ENCODE measurements around the gene NNT. TPM values are rescaled to one million over a fixed set of nuclear protein-coding genes. Genes with fewer than 3 reads are reported as not detected.

The NNT gene
- total RNA-seq, 1 donor from 2014 or later, result 80.4 TPM

GRCh38 chr5:43638107-43638506, 35.1 kb downstream of the NNT start:
- H3K4me1 Mint-ChIP-seq (ENCODE audit: unreplicated experiment), result no peaks in the 10 kb centered on the region
- H3K27ac Mint-ChIP-seq, result no peak overlapping the region
- H3K9me3 Mint-ChIP-seq, result no peaks in the 10 kb centered on the region
- H3K4me3 Mint-ChIP-seq, result no peak overlapping the region
- DNase-seq (ENCODE audit: extremely low spot score, unreplicated experiment), result no peak
- peaks cover 16% of the 10 kb centered on the region for H3K36me3 Mint-ChIP-seq
- no peaks in the 10 kb centered on the region for H3K27me3 Mint-ChIP-seq
- TF ChIP-seq CTCF (conservative IDR thresholded peaks at IDR 0.05), result no peak

- Mint-ChIP-seq H3K36me3 (peaks cover 12% of the 10 kb centered on the region), H3K4me3 (no peak overlapping the region), H3K27me3 (no peaks in the 10 kb centered on the region), H3K27ac (no peak overlapping the region), H3K9me3 (no peaks in the 10 kb centered on the region), H3K4me1 (ENCODE audit: unreplicated experiment) (no peaks in the 10 kb centered on the region)
- no peak for DNase-seq (ENCODE audit: extremely low spot score, unreplicated experiment)
- no peak for TF ChIP-seq CTCF (conservative IDR thresholded peaks at IDR 0.05)
These were observed 35.6 kb downstream of the NNT start for GRCh38 chr5:43638546-43638945.

GRCh38 chr5:43639566-43639965, 36.6 kb downstream of the NNT start:
- DNase-seq (ENCODE audit: extremely low spot score, unreplicated experiment), result no peak
- H3K36me3 Mint-ChIP-seq, result peaks cover 8% of the 10 kb centered on the region
- no peak for TF ChIP-seq CTCF (conservative IDR thresholded peaks at IDR 0.05)
- H3K4me1 Mint-ChIP-seq (ENCODE audit: unreplicated experiment), result no peaks in the 10 kb centered on the region
- H3K27me3 Mint-ChIP-seq, result no peaks in the 10 kb centered on the region
- no peaks in the 10 kb centered on the region for H3K9me3 Mint-ChIP-seq
- H3K4me3 Mint-ChIP-seq, result no peak overlapping the region
- no peak overlapping the region for H3K27ac Mint-ChIP-seq

- no peaks in the 10 kb centered on the region for H3K27me3 Mint-ChIP-seq
- no peaks in the 10 kb centered on the region for H3K9me3 Mint-ChIP-seq
- no peak for DNase-seq (ENCODE audit: extremely low spot score, unreplicated experiment)
- no peaks in the 10 kb centered on the region for H3K4me1 Mint-ChIP-seq (ENCODE audit: unreplicated experiment)
- no peak overlapping the region for H3K4me3 Mint-ChIP-seq
- TF ChIP-seq CTCF (conservative IDR thresholded peaks at IDR 0.05), result no peak
- H3K36me3 Mint-ChIP-seq, result no peaks in the 10 kb centered on the region
- H3K27ac Mint-ChIP-seq, result no peak overlapping the region
These were observed 39.4 kb downstream of the NNT start for GRCh38 chr5:43642428-43642827.

GRCh38 chr5:43643327-43643726, 40.3 kb downstream of the NNT start:
- no peak for TF ChIP-seq CTCF (conservative IDR thresholded peaks at IDR 0.05)
- H3K4me3 Mint-ChIP-seq, result no peak overlapping the region
- no peaks in the 10 kb centered on the region for H3K36me3 Mint-ChIP-seq
- no peaks in the 10 kb centered on the region for H3K9me3 Mint-ChIP-seq
- no peak overlapping the region for H3K27ac Mint-ChIP-seq
- H3K4me1 Mint-ChIP-seq (ENCODE audit: unreplicated experiment), result no peaks in the 10 kb centered on the region
- DNase-seq (ENCODE audit: extremely low spot score, unreplicated experiment), result no peak
- H3K27me3 Mint-ChIP-seq, result no peaks in the 10 kb centered on the region

- Mint-ChIP-seq H3K4me3 (no peak overlapping the region), H3K4me1 (ENCODE audit: unreplicated experiment) (no peaks in the 10 kb centered on the region), H3K27me3 (no peaks in the 10 kb centered on the region), H3K36me3 (peaks cover 4% of the 10 kb centered on the region), H3K27ac (no peak overlapping the region), H3K9me3 (no peaks in the 10 kb centered on the region)
- no peak for DNase-seq (ENCODE audit: extremely low spot score, unreplicated experiment)
- no peak for TF ChIP-seq CTCF (conservative IDR thresholded peaks at IDR 0.05)
These were observed 40.8 kb downstream of the NNT start for GRCh38 chr5:43643750-43644149.

All from type B pancreatic cell (in vitro differentiated cells).